Mucosa of stomach (tissue), 1 donor: Measurements from ENCODE around the gene HERC6.
"Not testable (repeated sequence)": the region's sequence is repeated elsewhere in the genome, so short reads cannot be mapped to it uniquely, and the experiment has no call there.

Experiments
- H3K27me3 ChIP-seq: one replicate; pipeline ENCODE4 v1.7.0; 2013; ENCODE audit warnings: mild to moderate bottlenecking, low read length; ENCODE audit not compliant: control insufficient read depth, insufficient read depth
- H3K36me3 ChIP-seq: one replicate; pipeline ENCODE4 v1.7.0; 2013; ENCODE audit warnings: low read length; ENCODE audit not compliant: control insufficient read depth, insufficient read depth
- H3K4me1 ChIP-seq: one replicate; pipeline ENCODE4 v1.7.0; 2013; ENCODE audit warnings: mild to moderate bottlenecking, low read length; ENCODE audit not compliant: control insufficient read depth, insufficient read depth
- H3K4me3 ChIP-seq: one replicate; pipeline ENCODE4 v1.7.0; 2013; ENCODE audit warnings: low read length
- H3K9ac ChIP-seq: one replicate; pipeline ENCODE4 v1.7.0; 2013; ENCODE audit warnings: mild to moderate bottlenecking, low read length, moderate library complexity
- H3K9me3 ChIP-seq: one replicate; pipeline ENCODE4 v1.7.0; 2013; ENCODE audit warnings: mild to moderate bottlenecking, low read length, moderate library complexity; ENCODE audit not compliant: control insufficient read depth
- donor health status: Pancreatic carcinoma.

HERC6 gene

DNA sequence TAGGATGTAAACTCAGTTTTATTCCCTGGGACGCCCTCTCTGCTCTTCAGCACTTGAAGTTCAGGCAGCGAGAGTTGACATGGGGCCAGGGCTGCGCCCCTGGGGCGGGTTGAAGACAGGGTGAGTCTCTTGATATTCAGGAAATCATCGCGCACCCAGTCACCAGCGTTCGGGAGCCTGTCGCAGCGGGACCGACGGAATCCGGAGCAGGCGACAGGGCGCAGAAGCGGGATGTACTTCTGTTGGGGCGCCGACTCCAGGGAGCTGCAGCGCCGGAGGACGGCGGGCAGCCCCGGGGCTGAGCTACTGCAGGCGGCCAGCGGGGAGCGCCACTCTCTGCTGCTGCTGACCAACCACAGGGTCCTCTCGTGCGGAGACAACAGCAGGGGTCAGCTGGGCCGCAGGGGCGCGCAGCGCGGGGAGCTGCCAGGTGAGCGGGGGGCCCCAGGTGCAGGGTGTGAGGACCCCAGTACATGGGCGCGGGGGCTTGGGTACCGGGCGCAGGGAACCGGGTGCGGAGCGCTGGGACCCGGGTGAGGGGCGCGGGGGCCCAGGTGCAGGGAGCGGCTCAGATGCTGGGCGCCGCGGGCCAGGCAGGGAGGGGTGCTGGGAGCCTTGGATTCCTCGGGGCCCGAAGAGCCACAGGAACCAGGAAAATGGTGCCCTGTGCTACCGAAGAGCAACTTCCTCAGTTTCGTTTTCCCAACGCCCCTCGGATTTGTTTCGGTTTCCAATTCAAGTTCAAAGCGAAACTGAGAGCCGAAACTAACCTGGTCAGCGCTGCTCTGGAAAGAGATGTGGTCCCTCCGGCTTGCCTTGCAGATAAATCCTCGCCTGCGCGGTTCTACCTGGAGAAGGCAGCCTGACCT lies at the start of gene HERC6:
Gene HERC6, plus strand, starts transcription at position 162 of the 869 bp plus-strand sequence. Its CDS starts 70 bp downstream, at position 232.
- peak within 1 kb of the TSS; percentile 97 for H3K9ac ChIP-seq
- no peaks in the 10 kb centered on the region for H3K4me1 ChIP-seq
- no peaks in the 10 kb centered on the region for H3K36me3 ChIP-seq
- no peaks in the 10 kb centered on the region for H3K27me3 ChIP-seq
- H3K9me3 ChIP-seq, result no peaks in the 10 kb centered on the region
- H3K4me3 ChIP-seq, result peak within 1 kb of the TSS; percentile 96

- H3K4me3 ChIP-seq, result no peak overlapping the region
- H3K27me3 ChIP-seq, result no peaks in the 10 kb centered on the region
- H3K9me3 ChIP-seq, result no peaks in the 10 kb centered on the region
- H3K9ac ChIP-seq, result no peak overlapping the region
- no peaks in the 10 kb centered on the region for H3K36me3 ChIP-seq
- no peaks in the 10 kb centered on the region for H3K4me1 ChIP-seq
These were observed 44.8 kb upstream of the HERC6 start for GRCh38 chr4:88333741-88334405.

GRCh38 chr4:88335092-88335665 lies 43.5 kb upstream of the HERC6 start:
- Histone ChIP-seq H3K9me3 (no peaks in the 10 kb centered on the region), H3K4me1 (no peaks in the 10 kb centered on the region), H3K4me3 (no peak overlapping the region), H3K36me3 (no peaks in the 10 kb centered on the region), H3K9ac (no peak overlapping the region), H3K27me3 (no peaks in the 10 kb centered on the region)

- no peaks in the 10 kb centered on the region for H3K27me3 ChIP-seq
- H3K4me1 ChIP-seq, result no peaks in the 10 kb centered on the region
- H3K4me3 ChIP-seq, result no peak overlapping the region
- no peaks in the 10 kb centered on the region for H3K36me3 ChIP-seq
- H3K9ac ChIP-seq, result no peak overlapping the region
- H3K9me3 ChIP-seq, result no peaks in the 10 kb centered on the region
These were observed 37.1 kb upstream of the HERC6 start for GRCh38 chr4:88341227-88342192.

DNA sequence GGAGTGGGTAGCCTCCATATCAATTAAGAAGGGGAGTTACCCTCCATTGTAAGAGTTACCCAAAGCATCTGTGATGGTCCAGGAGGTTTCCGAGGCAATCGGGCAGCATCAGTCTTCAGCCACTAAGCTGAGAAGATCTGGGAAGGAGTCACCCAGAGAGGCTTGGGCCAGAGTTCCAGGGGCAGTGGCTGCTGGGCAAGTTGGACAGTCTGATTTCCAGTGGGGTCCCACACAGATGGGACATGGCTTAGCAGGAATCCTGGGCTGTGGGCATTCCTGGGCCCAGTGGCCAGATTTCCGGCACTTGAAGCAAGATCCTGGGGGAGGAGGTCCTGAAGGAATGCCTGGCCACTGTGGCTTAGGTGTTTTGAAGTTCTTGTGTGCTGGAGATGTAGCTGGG lies 31.8 kb upstream of the HERC6 start:
- H3K9ac ChIP-seq, result not testable (repeated sequence)

GRCh38 chr4:88348761-88349160 lies 29.9 kb upstream of the HERC6 start:
- H3K9me3 ChIP-seq, H3K4me3 ChIP-seq, H3K27me3 ChIP-seq, H3K36me3 ChIP-seq, H3K9ac ChIP-seq, H3K4me1 ChIP-seq: not testable (repeated sequence)

More for the DNA sequence above, 31.8 kb upstream of the HERC6 start:
- H3K27me3 ChIP-seq, H3K4me3 ChIP-seq, H3K36me3 ChIP-seq, H3K9me3 ChIP-seq, H3K4me1 ChIP-seq: not testable (repeated sequence)

- H3K4me1 ChIP-seq, result no peaks in the 10 kb centered on the region
- no peaks in the 10 kb centered on the region for H3K36me3 ChIP-seq
- H3K9me3 ChIP-seq, result no peaks in the 10 kb centered on the region
- no peak overlapping the region for H3K4me3 ChIP-seq
- no peak overlapping the region for H3K9ac ChIP-seq
- no peaks in the 10 kb centered on the region for H3K27me3 ChIP-seq
These were observed 27.9 kb upstream of the HERC6 start for GRCh38 chr4:88350786-88351185.

- Histone ChIP-seq H3K4me3 (no peak overlapping the region), H3K27me3 (no peaks in the 10 kb centered on the region), H3K9ac (no peak overlapping the region), H3K36me3 (no peaks in the 10 kb centered on the region), H3K9me3 (no peaks in the 10 kb centered on the region), H3K4me1 (no peaks in the 10 kb centered on the region)
These were observed 26.5 kb upstream of the HERC6 start for GRCh38 chr4:88352062-88352740.

DNA sequence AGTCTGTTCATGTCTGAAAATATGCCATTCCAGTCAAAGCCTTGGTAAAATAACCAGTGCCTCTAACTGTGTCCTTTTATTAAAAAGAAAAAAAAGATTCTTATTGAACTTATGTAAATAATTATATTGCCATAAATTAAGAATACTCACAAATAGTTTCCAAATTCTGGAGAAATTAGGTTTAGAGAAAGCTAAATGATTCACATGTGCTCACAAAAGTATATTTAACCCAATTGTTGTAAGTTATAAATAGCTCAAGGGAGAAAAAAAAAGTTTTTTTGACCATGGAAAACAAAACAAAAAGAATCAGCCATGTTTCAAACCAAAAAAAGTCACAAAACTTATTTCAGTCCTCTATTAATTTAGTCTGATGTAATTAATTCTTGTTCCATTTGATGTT lies 25.3 kb upstream of the HERC6 start:
- Histone ChIP-seq H3K27me3 (no peaks in the 10 kb centered on the region), H3K4me1 (no peaks in the 10 kb centered on the region), H3K9ac (no peak overlapping the region), H3K36me3 (no peaks in the 10 kb centered on the region), H3K4me3 (no peak overlapping the region), H3K9me3 (no peaks in the 10 kb centered on the region)

DNA sequence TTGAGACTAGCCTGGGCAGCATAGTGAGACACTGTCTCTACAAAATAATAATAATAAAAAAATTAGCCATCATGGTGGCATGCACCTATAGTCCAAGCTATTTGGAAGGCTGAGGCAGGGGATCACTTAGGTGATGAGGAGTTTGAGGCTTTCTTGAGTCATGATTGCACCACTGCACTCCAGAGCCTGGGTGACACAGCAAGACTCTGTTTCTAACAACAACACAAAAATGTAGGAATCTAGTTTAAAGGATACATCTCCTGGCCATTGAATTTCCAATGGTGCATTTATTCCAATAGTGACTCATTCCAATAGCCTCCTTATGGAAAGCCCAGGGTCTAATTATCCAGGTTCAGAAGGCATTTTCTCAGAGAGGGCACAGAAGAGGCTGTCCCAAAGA lies 21.9 kb upstream of the HERC6 start:
- no peak overlapping the region for H3K4me3 ChIP-seq
- H3K36me3 ChIP-seq, result no peaks in the 10 kb centered on the region
- H3K4me1 ChIP-seq, result no peaks in the 10 kb centered on the region
- no peak overlapping the region for H3K9ac ChIP-seq
- no peaks in the 10 kb centered on the region for H3K27me3 ChIP-seq
- H3K9me3 ChIP-seq, result no peaks in the 10 kb centered on the region

DNA sequence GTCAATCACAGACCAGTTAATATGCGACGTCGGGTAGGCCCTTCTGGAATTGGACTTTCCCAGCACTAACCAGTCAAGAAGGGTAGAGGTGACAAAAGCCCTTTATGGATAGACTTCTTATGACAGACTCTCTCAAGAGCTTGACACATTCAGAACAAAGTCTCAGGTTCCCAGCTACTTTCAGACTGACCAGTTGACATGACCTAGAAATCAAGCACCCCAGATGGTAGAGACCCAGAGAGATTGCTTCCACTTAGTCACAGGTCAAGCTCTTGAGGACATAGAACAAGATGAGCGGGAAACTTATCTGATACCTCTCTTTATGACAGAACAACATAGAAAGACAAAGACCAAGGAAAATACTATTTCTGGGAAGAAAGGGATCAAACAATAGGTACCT lies 21.4 kb upstream of the HERC6 start:
- H3K9me3 ChIP-seq, result no peaks in the 10 kb centered on the region
- H3K9ac ChIP-seq, result no peak overlapping the region

More for the DNA sequence above, 21.4 kb upstream of the HERC6 start:
- no peaks in the 10 kb centered on the region for H3K27me3 ChIP-seq
- no peaks in the 10 kb centered on the region for H3K36me3 ChIP-seq
- H3K4me3 ChIP-seq, result no peak overlapping the region
- no peaks in the 10 kb centered on the region for H3K4me1 ChIP-seq
